ENCODE data around the gene KCNH1.

KCNH1 gene

GRCh38 chr1:210917560-210918169 is 216.3 kb downstream of the KCNH1 start:
- no peak for FAIRE-seq

GRCh38 chr1:210916548-210916947 is 217.4 kb downstream of the KCNH1 start:
- FAIRE-seq = no peak

- no peak for FAIRE-seq
Measured at GRCh38 chr1:210915890-210916507, 217.9 kb downstream of the KCNH1 start.

- no peak for FAIRE-seq
Measured at GRCh38 chr1:210912752-210913151, 221.2 kb downstream of the KCNH1 start.

GRCh38 chr1:210910020-210910575 is 223.8 kb downstream of the KCNH1 start:
- no peak for FAIRE-seq

- FAIRE-seq = no peak
Measured at GRCh38 chr1:210908791-210909190, 225.2 kb downstream of the KCNH1 start.

GRCh38 chr1:210908257-210908656 is 225.7 kb downstream of the KCNH1 start:
- FAIRE-seq = no peak

- FAIRE-seq = no peak
Measured at GRCh38 chr1:210907251-210907805, 226.6 kb downstream of the KCNH1 start.

GRCh38 chr1:210905944-210906453 is 227.9 kb downstream of the KCNH1 start:
- FAIRE-seq = no peak

GRCh38 chr1:210905365-210905904 is 228.5 kb downstream of the KCNH1 start:
- no peak for FAIRE-seq

- FAIRE-seq = no peak
Measured at GRCh38 chr1:210901981-210902770, 231.8 kb downstream of the KCNH1 start.

- no peak for FAIRE-seq
Measured at GRCh38 chr1:210900820-210901219, 233.1 kb downstream of the KCNH1 start.

GRCh38 chr1:210900079-210900478 is 233.9 kb downstream of the KCNH1 start:
- no peak for FAIRE-seq

- FAIRE-seq = no peak
Measured at GRCh38 chr1:210899676-210900075, 234.3 kb downstream of the KCNH1 start.

- no peak for FAIRE-seq
Measured at GRCh38 chr1:210898473-210898872, 235.5 kb downstream of the KCNH1 start.

- no peak for FAIRE-seq
Measured at GRCh38 chr1:210883821-210884220, 250.1 kb downstream of the KCNH1 start.

GRCh38 chr1:210882414-210883221 is 251.3 kb downstream of the KCNH1 start:
- FAIRE-seq = no peak

- FAIRE-seq = no peak
Measured at GRCh38 chr1:210878564-210878963, 255.4 kb downstream of the KCNH1 start.

GRCh38 chr1:210876275-210876674 is 257.7 kb downstream of the KCNH1 start:
- FAIRE-seq = no peak

GRCh38 chr1:210866532-210866931 is 267.4 kb downstream of the KCNH1 start:
- no peak for FAIRE-seq

- FAIRE-seq = no peak
Measured at GRCh38 chr1:210857705-210858104, 276.2 kb downstream of the KCNH1 start.

GRCh38 chr1:210857146-210857663 is 276.7 kb downstream of the KCNH1 start:
- FAIRE-seq = no peak

Data from G401.6 (cell line).